K562 (cell line): ENCODE measurements around the gene ITSN1. TPM values are rescaled to one million over a fixed set of nuclear protein-coding genes. Genes with fewer than 3 reads are reported as not detected.

ENCODE experiments used
- BHLHE40 ChIP-seq: IDR thresholded peaks from 2 replicates; pipeline ENCODE4 v1.6.1; 2011; ENCODE audit warnings: low read length, improper control_type of control experiment
- BRCA1 ChIP-seq, 2 experiments: fragments of 450-650 bp in 1 of 2; sonication (generic) in 1 of 2; formaldehyde crosslinking in 1 of 2; IDR thresholded peaks; 2 replicates each; pipeline versions ENCODE4 v1.5.0 to v1.6.1; 2017 to 2020; ENCODE audit warnings: mild to moderate bottlenecking in 1 of 2, missing genetic modification reagents in 1 of 2
- CBX5 ChIP-seq: IDR thresholded peaks from 2 replicates; pipeline ENCODE4 v1.6.1; 2014; ENCODE audit warnings: low read depth, borderline replicate concordance
- CEBPB ChIP-seq: fragments of 450-650 bp; IDR thresholded peaks from 2 replicates; pipeline ENCODE4 v1.6.1; 2016; ENCODE audit warnings: missing genetic modification characterization, missing compliant biosample characterization
- DACH1 ChIP-seq: fragments of 450-650 bp; IDR thresholded peaks from 2 replicates; pipeline ENCODE4 v1.6.1; 2018; ENCODE audit not compliant: partially characterized antibody
- FOSL1 ChIP-seq: fragments of 200-800 bp; sonication (Bioruptor generic); conservative IDR thresholded peaks from 2 replicates; pipeline ENCODE4 v1.6.1; 2016; ENCODE audit warnings: missing genetic modification characterization, missing compliant biosample characterization
- FOXA1 ChIP-seq: fragments of 450-650 bp; IDR thresholded peaks from 2 replicates; pipeline ENCODE4 v1.6.1; 2016; ENCODE audit warnings: mild to moderate bottlenecking, borderline replicate concordance
- FOXA3 ChIP-seq, 2 experiments: fragments of 450-650 bp in 1 of 2; sonication (generic) in 1 of 2; formaldehyde crosslinking; IDR thresholded peaks in 1 of 2; conservative IDR thresholded peaks in 1 of 2; 2 replicates each; pipeline versions ENCODE4 v1.4.0 to v1.8.0; 2020 to 2022; ENCODE audit warnings: mild to moderate bottlenecking in 2 of 2, missing genetic modification reagents in 1 of 2
- GTF2E2 ChIP-seq: fragments of 200-800 bp; sonication (Bioruptor generic); IDR thresholded peaks from 2 replicates; pipeline ENCODE4 v1.6.1; 2016; ENCODE audit warnings: missing genetic modification characterization, missing compliant biosample characterization
- MAFK ChIP-seq: IDR thresholded peaks from 2 replicates; pipeline ENCODE4 v1.6.1; 2011; ENCODE audit warnings: low read length, improper control_type of control experiment
- SREBF1 ChIP-seq: fragments of 150-350 bp; IDR thresholded peaks from 2 replicates; pipeline ENCODE4 v1.6.1; 2014; ENCODE audit warnings: antibody characterized with exemption, low read depth, low read length, borderline replicate concordance
- SUPT5H ChIP-seq: fragments of 450-650 bp; IDR thresholded peaks from 2 replicates; pipeline ENCODE4 v1.6.1; 2016
- TAF15 ChIP-seq: fragments of 200-400 bp; formaldehyde crosslinking; IDR thresholded peaks from 2 replicates; pipeline ENCODE4 v1.6.1; 2017; ENCODE audit warnings: mild to moderate bottlenecking, low read depth, low read length, moderate library complexity
- TAL1 ChIP-seq: fragments of 450-650 bp; IDR thresholded peaks from 2 replicates; pipeline ENCODE4 v1.6.1; 2016; ENCODE audit warnings: mild to moderate bottlenecking
- XRCC4 ChIP-seq: IDR thresholded peaks from one replicate; pipeline ENCODE4 v1.6.1; 2011; ENCODE audit not compliant: insufficient read depth, insufficient read length; ENCODE audit errors: extremely low read depth
- ZBTB7A ChIP-seq: IDR thresholded peaks from 2 replicates; pipeline ENCODE4 v1.6.1; 2011; ENCODE audit warnings: low read depth, mild to moderate bottlenecking, low read length, moderate library complexity, borderline replicate concordance; ENCODE audit not compliant: control insufficient read depth
- ZNF263 ChIP-seq: sonication (generic); formaldehyde crosslinking; IDR thresholded peaks from 2 replicates; pipeline ENCODE4 v1.8.0; 2022; ENCODE audit warnings: mild to moderate bottlenecking, missing genetic modification reagents, borderline replicate concordance
- ZNF384 ChIP-seq: IDR thresholded peaks from 2 replicates; pipeline ENCODE4 v1.6.1; 2012; ENCODE audit warnings: low read depth, low read length, improper control_type of control experiment
- ZNF699 ChIP-seq: fragments of 250-450 bp; sonication (Bioruptor Pico); IDR thresholded peaks from 2 replicates; pipeline ENCODE4 v1.8.0; 2021; ENCODE audit warnings: mild to moderate bottlenecking, moderate library complexity; ENCODE audit not compliant: insufficient replicate concordance
- polyA plus RNA-seq, 8 experiments: library from polyadenylated mRNA; depleted of rRNA in 4 of 8; stranded (reverse) in 5 of 8; unstranded in 3 of 8; fragments of >200 nt; fragmentation: Nextera tagmentation in 2 of 8; fragmentation: Illumina TruSeq in 1 of 8; extraction: Ambion mirVana in 2 of 8; extraction: Trizol in 1 of 8; gene quantifications; 2 replicates each; pipeline versions ENCODE4 v1.2.1 to v1.2.3, GENCODE V29; 2011 to 2014; ENCODE audit warnings: inconsistent platforms in 1 of 8, missing spikeins in 1 of 8
- total RNA-seq, 7 experiments: library from RNA; depleted of rRNA in 6 of 7; stranded (reverse); fragments of >200 nt in 6 of 7; fragmentation: Illumina TruSeq in 2 of 7; extraction: Trizol in 2 of 7; gene quantifications; 2 replicates each; pipeline versions ENCODE4 v1.2.1 to v1.2.3, GENCODE V29; 2011 to 2021; ENCODE audit warnings: low replicate concordance in 1 of 7
- TF ChIP-seq, protein P1 (sequence below): fragments of 450-650 bp; IDR thresholded peaks from 2 replicates; pipeline ENCODE4 v1.6.1; 2016; ENCODE audit warnings: missing biosample characterization, missing genetic modification characterization
- TF ChIP-seq, protein P2 (sequence below): sonication (generic); formaldehyde crosslinking; IDR thresholded peaks from 2 replicates; pipeline ENCODE4 v1.8.0; 2022; ENCODE audit warnings: mild to moderate bottlenecking, low read depth, missing genetic modification reagents
- TF ChIP-seq, protein P3 (sequence below): fragments of 450-650 bp; IDR thresholded peaks from 2 replicates; pipeline ENCODE4 v1.6.1; 2016; ENCODE audit warnings: borderline replicate concordance
- TF ChIP-seq, protein P4 (sequence below): sonication (generic); formaldehyde crosslinking; IDR thresholded peaks from 2 replicates; pipeline ENCODE4 v1.9.0; 2022; ENCODE audit warnings: mild to moderate bottlenecking, missing genetic modification reagents
- TF ChIP-seq, protein P5 (sequence below): fragments of 250-450 bp; sonication (Bioruptor Pico); IDR thresholded peaks from 2 replicates; pipeline ENCODE4 v1.8.0; 2021; ENCODE audit warnings: moderate library complexity, mild to moderate bottlenecking, inconsistent platforms

The ITSN1 gene
- total and polyA plus RNA-seq, 9 of the 15 experiments (the other 6 are each of a cell fraction or from before 2014, with no cell fraction given) = 1.1 to 12.6 (median 4.8) TPM

DNA sequence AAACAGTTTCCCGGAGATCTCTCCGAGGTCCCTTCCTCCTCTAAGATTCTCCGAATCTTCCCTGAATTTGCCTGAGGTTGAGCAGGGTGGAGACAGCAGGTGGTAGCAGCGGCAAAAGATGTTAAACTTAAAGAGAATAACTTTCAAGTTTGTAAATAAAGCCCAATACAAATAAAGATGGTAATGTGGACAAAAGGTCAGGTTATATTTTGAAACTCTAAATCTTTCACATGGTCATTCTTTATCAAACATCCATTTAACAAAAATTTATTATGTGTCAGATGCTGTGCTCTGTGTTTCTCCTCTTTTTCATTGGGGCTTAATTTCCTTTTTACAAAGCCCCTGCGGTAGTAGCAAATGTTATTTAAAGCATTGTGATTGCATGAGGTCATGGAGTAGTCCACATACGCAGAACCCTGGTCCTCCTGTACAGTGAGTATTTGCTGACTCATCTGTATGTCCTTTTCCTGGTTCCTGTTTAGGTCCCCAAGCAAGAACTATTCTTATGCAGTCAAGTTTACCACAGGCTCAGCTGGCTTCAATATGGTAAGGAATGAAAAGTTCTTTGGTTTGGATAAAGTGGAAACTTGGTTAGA is 119.2 kb downstream of the ITSN1 start (continued):
- no peak for TF ChIP-seq DACH1
- no peak for TF ChIP-seq ZBTB7A
- TF ChIP-seq CBX5 = no peak
- no peak for TF ChIP-seq ZNF384
- no peak for TF ChIP-seq TAF15
- TF ChIP-seq BRCA1 (IDR thresholded peaks at IDR 0.05) = no peak
- no peak for TF ChIP-seq BRCA1 (CRISPR knock-in tag; IDR thresholded peaks at IDR 0.05)
- TF ChIP-seq, protein P1, sequence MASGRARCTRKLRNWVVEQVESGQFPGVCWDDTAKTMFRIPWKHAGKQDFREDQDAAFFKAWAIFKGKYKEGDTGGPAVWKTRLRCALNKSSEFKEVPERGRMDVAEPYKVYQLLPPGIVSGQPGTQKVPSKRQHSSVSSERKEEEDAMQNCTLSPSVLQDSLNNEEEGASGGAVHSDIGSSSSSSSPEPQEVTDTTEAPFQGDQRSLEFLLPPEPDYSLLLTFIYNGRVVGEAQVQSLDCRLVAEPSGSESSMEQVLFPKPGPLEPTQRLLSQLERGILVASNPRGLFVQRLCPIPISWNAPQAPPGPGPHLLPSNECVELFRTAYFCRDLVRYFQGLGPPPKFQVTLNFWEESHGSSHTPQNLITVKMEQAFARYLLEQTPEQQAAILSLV = no peak
- no peak for TF ChIP-seq ZNF699
- TF ChIP-seq, protein P2, sequence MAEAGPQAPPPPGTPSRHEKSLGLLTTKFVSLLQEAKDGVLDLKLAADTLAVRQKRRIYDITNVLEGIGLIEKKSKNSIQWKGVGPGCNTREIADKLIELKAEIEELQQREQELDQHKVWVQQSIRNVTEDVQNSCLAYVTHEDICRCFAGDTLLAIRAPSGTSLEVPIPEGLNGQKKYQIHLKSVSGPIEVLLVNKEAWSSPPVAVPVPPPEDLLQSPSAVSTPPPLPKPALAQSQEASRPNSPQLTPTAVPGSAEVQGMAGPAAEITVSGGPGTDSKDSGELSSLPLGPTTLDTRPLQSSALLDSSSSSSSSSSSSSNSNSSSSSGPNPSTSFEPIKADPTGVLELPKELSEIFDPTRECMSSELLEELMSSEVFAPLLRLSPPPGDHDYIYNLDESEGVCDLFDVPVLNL (CRISPR knock-in tag) = no peak
- no peak for TF ChIP-seq CEBPB
- TF ChIP-seq GTF2E2 = no peak
- no peak for TF ChIP-seq FOXA3 (CRISPR knock-in tag; conservative IDR thresholded peaks at IDR 0.05 in 1 of 2, IDR thresholded peaks at IDR 0.05 in 1 of 2)
- TF ChIP-seq FOSL1 (tag) = peak; percentile 91
- no peak for TF ChIP-seq SUPT5H
- TF ChIP-seq FOXA1 = no peak
- no peak for TF ChIP-seq XRCC4
- TF ChIP-seq, protein P3, sequence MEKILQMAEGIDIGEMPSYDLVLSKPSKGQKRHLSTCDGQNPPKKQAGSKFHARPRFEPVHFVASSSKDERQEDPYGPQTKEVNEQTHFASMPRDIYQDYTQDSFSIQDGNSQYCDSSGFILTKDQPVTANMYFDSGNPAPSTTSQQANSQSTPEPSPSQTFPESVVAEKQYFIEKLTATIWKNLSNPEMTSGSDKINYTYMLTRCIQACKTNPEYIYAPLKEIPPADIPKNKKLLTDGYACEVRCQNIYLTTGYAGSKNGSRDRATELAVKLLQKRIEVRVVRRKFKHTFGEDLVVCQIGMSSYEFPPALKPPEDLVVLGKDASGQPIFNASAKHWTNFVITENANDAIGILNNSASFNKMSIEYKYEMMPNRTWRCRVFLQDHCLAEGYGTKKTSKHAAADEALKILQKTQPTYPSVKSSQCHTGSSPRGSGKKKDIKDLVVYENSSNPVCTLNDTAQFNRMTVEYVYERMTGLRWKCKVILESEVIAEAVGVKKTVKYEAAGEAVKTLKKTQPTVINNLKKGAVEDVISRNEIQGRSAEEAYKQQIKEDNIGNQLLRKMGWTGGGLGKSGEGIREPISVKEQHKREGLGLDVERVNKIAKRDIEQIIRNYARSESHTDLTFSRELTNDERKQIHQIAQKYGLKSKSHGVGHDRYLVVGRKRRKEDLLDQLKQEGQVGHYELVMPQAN = no peak
- peak; percentile 100 for TF ChIP-seq MAFK
- TF ChIP-seq ZNF263 (CRISPR knock-in tag) = no peak
- TF ChIP-seq, protein P4, sequence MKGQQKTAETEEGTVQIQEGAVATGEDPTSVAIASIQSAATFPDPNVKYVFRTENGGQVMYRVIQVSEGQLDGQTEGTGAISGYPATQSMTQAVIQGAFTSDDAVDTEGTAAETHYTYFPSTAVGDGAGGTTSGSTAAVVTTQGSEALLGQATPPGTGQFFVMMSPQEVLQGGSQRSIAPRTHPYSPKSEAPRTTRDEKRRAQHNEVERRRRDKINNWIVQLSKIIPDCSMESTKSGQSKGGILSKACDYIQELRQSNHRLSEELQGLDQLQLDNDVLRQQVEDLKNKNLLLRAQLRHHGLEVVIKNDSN = no peak
- no peak for TF ChIP-seq TAL1
- TF ChIP-seq SREBF1 = no peak
- TF ChIP-seq, protein P5, sequence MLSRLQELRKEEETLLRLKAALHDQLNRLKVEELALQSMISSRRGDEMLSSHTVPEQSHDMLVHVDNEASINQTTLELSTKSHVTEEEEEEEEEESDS (CRISPR knock-in tag) = no peak
- no peak for TF ChIP-seq BHLHE40
